ENCODE results near the gene ALPK1.
"Not testable (repeated sequence)": the region's sequence is repeated elsewhere in the genome, so short reads cannot be mapped to it uniquely, and the experiment has no call there.

ALPK1 gene

GRCh38 chr4:112284662-112285411 lies 12.3 kb upstream of the ALPK1 start:
- DNase-seq (ENCODE audit: low spot score): no peak

- no peak for DNase-seq (ENCODE audit: low spot score)
Observed at GRCh38 chr4:112287258-112287989, 9.7 kb upstream of the ALPK1 start.

GRCh38 chr4:112288455-112288854 lies 8.7 kb upstream of the ALPK1 start:
- no peak for DNase-seq (ENCODE audit: low spot score)

- DNase-seq (ENCODE audit: low spot score): no peak
Observed at GRCh38 chr4:112289407-112290253, 7.5 kb upstream of the ALPK1 start.

- no peak for DNase-seq (ENCODE audit: low spot score)
Observed at GRCh38 chr4:112290341-112290740, 6.8 kb upstream of the ALPK1 start.

GRCh38 chr4:112299721-112300120 lies 2.6 kb downstream of the ALPK1 start:
- no peak for DNase-seq (ENCODE audit: low spot score)

- no peak for DNase-seq (ENCODE audit: low spot score)
Observed at GRCh38 chr4:112302320-112303274, 5.4 kb downstream of the ALPK1 start.

GRCh38 chr4:112305477-112305876 lies 8.3 kb downstream of the ALPK1 start:
- not testable (repeated sequence) for DNase-seq (ENCODE audit: low spot score)

GRCh38 chr4:112309263-112309791 lies 12.2 kb downstream of the ALPK1 start:
- peak; percentile 20 for DNase-seq (ENCODE audit: low spot score)

- no peak for DNase-seq (ENCODE audit: low spot score)
Observed at GRCh38 chr4:112311516-112311915, 14.3 kb downstream of the ALPK1 start.

- no peak for DNase-seq (ENCODE audit: low spot score)
Observed at GRCh38 chr4:112312610-112313239, 15.6 kb downstream of the ALPK1 start.

GRCh38 chr4:112315446-112315845 lies 18.3 kb downstream of the ALPK1 start:
- DNase-seq (ENCODE audit: low spot score): no peak

- no peak for DNase-seq (ENCODE audit: low spot score)
Observed at GRCh38 chr4:112316360-112316759, 19.2 kb downstream of the ALPK1 start.

GRCh38 chr4:112318239-112319142 lies 21.3 kb downstream of the ALPK1 start:
- DNase-seq (ENCODE audit: low spot score): no peak

- DNase-seq (ENCODE audit: low spot score): peak; percentile 45
Observed at GRCh38 chr4:112321776-112322684, 24.9 kb downstream of the ALPK1 start.

- no peak for DNase-seq (ENCODE audit: low spot score)
Observed at GRCh38 chr4:112322866-112323265, 25.7 kb downstream of the ALPK1 start.

GRCh38 chr4:112325530-112325929 lies 28.4 kb downstream of the ALPK1 start:
- DNase-seq (ENCODE audit: low spot score): no peak

GRCh38 chr4:112327965-112328733 lies 31.0 kb downstream of the ALPK1 start:
- DNase-seq (ENCODE audit: low spot score): peak; percentile 28
